ENCODE data around the gene MERTK.

DNA sequence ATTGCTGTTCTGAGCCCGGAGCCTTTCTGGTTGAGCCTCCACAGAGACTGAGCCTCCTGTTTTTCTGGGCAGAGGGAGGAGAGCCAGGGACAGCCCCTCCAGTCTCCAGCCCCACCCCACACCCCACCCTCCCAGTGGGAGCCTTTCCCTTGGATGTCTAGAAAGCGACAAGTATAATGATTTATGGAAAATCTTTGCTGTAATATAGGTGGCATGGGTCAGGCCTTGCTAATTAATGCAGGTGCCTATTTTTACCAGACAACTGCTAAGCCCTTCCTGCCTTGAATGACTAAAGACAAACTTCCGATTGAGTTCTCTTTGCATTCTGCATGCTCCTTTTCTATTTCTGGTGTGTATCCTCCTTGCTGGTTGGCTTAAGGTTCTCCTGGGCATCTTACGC, 43.1 kb downstream of the MERTK start:
- TF ChIP-seq, protein P1, sequence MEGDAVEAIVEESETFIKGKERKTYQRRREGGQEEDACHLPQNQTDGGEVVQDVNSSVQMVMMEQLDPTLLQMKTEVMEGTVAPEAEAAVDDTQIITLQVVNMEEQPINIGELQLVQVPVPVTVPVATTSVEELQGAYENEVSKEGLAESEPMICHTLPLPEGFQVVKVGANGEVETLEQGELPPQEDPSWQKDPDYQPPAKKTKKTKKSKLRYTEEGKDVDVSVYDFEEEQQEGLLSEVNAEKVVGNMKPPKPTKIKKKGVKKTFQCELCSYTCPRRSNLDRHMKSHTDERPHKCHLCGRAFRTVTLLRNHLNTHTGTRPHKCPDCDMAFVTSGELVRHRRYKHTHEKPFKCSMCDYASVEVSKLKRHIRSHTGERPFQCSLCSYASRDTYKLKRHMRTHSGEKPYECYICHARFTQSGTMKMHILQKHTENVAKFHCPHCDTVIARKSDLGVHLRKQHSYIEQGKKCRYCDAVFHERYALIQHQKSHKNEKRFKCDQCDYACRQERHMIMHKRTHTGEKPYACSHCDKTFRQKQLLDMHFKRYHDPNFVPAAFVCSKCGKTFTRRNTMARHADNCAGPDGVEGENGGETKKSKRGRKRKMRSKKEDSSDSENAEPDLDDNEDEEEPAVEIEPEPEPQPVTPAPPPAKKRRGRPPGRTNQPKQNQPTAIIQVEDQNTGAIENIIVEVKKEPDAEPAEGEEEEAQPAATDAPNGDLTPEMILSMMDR (IDR thresholded peaks at IDR 0.05), result no peak
- no peak for TF ChIP-seq EP300 (IDR thresholded peaks at IDR 0.05)
- TF ChIP-seq POLR2A (IDR thresholded peaks at IDR 0.05), result no peak
- no peak for TF ChIP-seq POLR2AphosphoS5 (IDR thresholded peaks at IDR 0.05)
